H1 (cell line): Measurements from ENCODE around the gene TC2N. TPM values are rescaled to one million over a fixed set of nuclear protein-coding genes. Genes with fewer than 3 reads are reported as not detected.

Source experiments
- BACH1 ChIP-seq: IDR thresholded peaks from 2 replicates; pipeline ENCODE4 v1.6.1; 2012; ENCODE audit warnings: low read length, improper control_type of control experiment
- CREB1 ChIP-seq: IDR thresholded peaks from 2 replicates; pipeline ENCODE4 v1.6.1; 2012; ENCODE audit warnings: inconsistent platforms
- GABPA ChIP-seq: IDR thresholded peaks from 2 replicates; pipeline ENCODE4 v1.6.1; 2011; ENCODE audit warnings: mild to moderate bottlenecking, low read length, moderate library complexity, borderline replicate concordance; ENCODE audit not compliant: insufficient read depth
- JUN ChIP-seq: IDR thresholded peaks from 2 replicates; pipeline ENCODE4 v1.6.1; 2011; ENCODE audit warnings: low read depth, mild to moderate bottlenecking, improper control_type of control experiment, low read length
- NANOG ChIP-seq: IDR thresholded peaks from 2 replicates; pipeline ENCODE4 v1.6.1; 2011; ENCODE audit warnings: low read length, low read depth, mild to moderate bottlenecking, inconsistent platforms; ENCODE audit not compliant: insufficient read depth, poor library complexity, severe bottlenecking
- SP4 ChIP-seq: IDR thresholded peaks from 2 replicates; pipeline ENCODE4 v1.6.1; 2012; ENCODE audit warnings: low read length, inconsistent platforms
- TBP ChIP-seq: IDR thresholded peaks from 2 replicates; pipeline ENCODE4 v1.6.1; 2011; ENCODE audit warnings: low read depth, low read length, improper control_type of control experiment
- YY1 ChIP-seq: IDR thresholded peaks from 2 replicates; pipeline ENCODE4 v1.6.1; 2011; ENCODE audit warnings: low read depth, mild to moderate bottlenecking, low read length
- polyA plus RNA-seq, 7 experiments: library from polyadenylated mRNA; depleted of rRNA in 3 of 7; stranded (reverse) in 5 of 7; unstranded in 2 of 7; fragments of >200 nt in 5 of 7; fragments of 200-250 nt in 2 of 7; gene quantifications; 1 replicate in 5 of 7; 2 replicates in 1 of 7; 4 replicates in 1 of 7; pipeline versions ENCODE4 v1.2.1 to v1.2.3, GENCODE V29; 2011 to 2013; ENCODE audit warnings: missing spikeins in 2 of 7, mixed read lengths in 2 of 7
- total RNA-seq: library from RNA; stranded (reverse); fragmentation: NEBNext Ultra II Directional; extraction: Animal tissue kit (Norgen Biotek cat#: 25700); gene quantifications from 2 replicates; pipeline ENCODE4 v1.2.1, GENCODE V29; 2021
- TF ChIP-seq, protein P1 (sequence below): fragments of 300-600 bp; sonication (generic); IDR thresholded peaks from 2 replicates; pipeline ENCODE4 v1.7.1; 2012; ENCODE audit warnings: low read length, moderate library complexity, mild to moderate bottlenecking, inconsistent platforms; ENCODE audit not compliant: insufficient replicate concordance
- TF ChIP-seq, protein P2 (sequence below), 3 experiments: IDR thresholded peaks; 1 replicate in 2 of 3; 2 replicates in 1 of 3; pipeline versions ENCODE4 v1.5.1 to v1.6.1; 2011; ENCODE audit warnings: low read length in 3 of 3, mild to moderate bottlenecking in 3 of 3, inconsistent platforms in 2 of 3, low read depth in 1 of 3, moderate library complexity in 1 of 3; ENCODE audit not compliant: insufficient read depth in 1 of 3; ENCODE audit errors: control extremely low read depth in 1 of 3

TC2N gene
- total and polyA plus RNA-seq, 2 of the 8 experiments (the other 6 are each of a cell fraction or from before 2014, with no cell fraction given): 9.7 to 36.2 TPM

DNA sequence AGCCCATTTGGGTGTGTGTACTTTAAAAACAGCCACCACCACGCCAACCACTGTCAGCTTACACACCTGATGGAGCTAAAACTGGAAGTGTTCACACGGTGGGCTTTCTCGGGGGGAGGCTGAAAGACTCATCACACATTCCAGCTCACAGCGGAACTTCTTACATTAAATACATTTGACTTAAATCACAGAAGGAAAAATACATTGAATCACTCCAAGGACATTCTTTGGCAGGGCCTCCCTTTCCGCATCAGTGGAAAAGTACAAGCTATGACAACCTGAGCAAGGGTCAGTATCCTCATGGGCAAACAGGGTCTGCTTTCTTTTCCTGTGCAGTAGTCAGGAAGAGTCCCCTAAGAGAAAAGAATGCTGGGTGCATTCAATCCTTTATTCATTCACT lies 31.0 kb upstream of the TC2N start (continued):
- TF ChIP-seq, protein P1, sequence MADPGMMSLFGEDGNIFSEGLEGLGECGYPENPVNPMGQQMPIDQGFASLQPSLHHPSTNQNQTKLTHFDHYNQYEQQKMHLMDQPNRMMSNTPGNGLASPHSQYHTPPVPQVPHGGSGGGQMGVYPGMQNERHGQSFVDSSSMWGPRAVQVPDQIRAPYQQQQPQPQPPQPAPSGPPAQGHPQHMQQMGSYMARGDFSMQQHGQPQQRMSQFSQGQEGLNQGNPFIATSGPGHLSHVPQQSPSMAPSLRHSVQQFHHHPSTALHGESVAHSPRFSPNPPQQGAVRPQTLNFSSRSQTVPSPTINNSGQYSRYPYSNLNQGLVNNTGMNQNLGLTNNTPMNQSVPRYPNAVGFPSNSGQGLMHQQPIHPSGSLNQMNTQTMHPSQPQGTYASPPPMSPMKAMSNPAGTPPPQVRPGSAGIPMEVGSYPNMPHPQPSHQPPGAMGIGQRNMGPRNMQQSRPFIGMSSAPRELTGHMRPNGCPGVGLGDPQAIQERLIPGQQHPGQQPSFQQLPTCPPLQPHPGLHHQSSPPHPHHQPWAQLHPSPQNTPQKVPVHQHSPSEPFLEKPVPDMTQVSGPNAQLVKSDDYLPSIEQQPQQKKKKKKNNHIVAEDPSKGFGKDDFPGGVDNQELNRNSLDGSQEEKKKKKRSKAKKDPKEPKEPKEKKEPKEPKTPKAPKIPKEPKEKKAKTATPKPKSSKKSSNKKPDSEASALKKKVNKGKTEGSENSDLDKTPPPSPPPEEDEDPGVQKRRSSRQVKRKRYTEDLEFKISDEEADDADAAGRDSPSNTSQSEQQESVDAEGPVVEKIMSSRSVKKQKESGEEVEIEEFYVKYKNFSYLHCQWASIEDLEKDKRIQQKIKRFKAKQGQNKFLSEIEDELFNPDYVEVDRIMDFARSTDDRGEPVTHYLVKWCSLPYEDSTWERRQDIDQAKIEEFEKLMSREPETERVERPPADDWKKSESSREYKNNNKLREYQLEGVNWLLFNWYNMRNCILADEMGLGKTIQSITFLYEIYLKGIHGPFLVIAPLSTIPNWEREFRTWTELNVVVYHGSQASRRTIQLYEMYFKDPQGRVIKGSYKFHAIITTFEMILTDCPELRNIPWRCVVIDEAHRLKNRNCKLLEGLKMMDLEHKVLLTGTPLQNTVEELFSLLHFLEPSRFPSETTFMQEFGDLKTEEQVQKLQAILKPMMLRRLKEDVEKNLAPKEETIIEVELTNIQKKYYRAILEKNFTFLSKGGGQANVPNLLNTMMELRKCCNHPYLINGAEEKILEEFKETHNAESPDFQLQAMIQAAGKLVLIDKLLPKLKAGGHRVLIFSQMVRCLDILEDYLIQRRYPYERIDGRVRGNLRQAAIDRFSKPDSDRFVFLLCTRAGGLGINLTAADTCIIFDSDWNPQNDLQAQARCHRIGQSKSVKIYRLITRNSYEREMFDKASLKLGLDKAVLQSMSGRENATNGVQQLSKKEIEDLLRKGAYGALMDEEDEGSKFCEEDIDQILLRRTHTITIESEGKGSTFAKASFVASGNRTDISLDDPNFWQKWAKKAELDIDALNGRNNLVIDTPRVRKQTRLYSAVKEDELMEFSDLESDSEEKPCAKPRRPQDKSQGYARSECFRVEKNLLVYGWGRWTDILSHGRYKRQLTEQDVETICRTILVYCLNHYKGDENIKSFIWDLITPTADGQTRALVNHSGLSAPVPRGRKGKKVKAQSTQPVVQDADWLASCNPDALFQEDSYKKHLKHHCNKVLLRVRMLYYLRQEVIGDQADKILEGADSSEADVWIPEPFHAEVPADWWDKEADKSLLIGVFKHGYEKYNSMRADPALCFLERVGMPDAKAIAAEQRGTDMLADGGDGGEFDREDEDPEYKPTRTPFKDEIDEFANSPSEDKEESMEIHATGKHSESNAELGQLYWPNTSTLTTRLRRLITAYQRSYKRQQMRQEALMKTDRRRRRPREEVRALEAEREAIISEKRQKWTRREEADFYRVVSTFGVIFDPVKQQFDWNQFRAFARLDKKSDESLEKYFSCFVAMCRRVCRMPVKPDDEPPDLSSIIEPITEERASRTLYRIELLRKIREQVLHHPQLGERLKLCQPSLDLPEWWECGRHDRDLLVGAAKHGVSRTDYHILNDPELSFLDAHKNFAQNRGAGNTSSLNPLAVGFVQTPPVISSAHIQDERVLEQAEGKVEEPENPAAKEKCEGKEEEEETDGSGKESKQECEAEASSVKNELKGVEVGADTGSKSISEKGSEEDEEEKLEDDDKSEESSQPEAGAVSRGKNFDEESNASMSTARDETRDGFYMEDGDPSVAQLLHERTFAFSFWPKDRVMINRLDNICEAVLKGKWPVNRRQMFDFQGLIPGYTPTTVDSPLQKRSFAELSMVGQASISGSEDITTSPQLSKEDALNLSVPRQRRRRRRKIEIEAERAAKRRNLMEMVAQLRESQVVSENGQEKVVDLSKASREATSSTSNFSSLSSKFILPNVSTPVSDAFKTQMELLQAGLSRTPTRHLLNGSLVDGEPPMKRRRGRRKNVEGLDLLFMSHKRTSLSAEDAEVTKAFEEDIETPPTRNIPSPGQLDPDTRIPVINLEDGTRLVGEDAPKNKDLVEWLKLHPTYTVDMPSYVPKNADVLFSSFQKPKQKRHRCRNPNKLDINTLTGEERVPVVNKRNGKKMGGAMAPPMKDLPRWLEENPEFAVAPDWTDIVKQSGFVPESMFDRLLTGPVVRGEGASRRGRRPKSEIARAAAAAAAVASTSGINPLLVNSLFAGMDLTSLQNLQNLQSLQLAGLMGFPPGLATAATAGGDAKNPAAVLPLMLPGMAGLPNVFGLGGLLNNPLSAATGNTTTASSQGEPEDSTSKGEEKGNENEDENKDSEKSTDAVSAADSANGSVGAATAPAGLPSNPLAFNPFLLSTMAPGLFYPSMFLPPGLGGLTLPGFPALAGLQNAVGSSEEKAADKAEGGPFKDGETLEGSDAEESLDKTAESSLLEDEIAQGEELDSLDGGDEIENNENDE: no peak
- TF ChIP-seq CREB1: no peak
- no peak for TF ChIP-seq BACH1
- TF ChIP-seq GABPA: no peak
- TF ChIP-seq, protein P2, sequence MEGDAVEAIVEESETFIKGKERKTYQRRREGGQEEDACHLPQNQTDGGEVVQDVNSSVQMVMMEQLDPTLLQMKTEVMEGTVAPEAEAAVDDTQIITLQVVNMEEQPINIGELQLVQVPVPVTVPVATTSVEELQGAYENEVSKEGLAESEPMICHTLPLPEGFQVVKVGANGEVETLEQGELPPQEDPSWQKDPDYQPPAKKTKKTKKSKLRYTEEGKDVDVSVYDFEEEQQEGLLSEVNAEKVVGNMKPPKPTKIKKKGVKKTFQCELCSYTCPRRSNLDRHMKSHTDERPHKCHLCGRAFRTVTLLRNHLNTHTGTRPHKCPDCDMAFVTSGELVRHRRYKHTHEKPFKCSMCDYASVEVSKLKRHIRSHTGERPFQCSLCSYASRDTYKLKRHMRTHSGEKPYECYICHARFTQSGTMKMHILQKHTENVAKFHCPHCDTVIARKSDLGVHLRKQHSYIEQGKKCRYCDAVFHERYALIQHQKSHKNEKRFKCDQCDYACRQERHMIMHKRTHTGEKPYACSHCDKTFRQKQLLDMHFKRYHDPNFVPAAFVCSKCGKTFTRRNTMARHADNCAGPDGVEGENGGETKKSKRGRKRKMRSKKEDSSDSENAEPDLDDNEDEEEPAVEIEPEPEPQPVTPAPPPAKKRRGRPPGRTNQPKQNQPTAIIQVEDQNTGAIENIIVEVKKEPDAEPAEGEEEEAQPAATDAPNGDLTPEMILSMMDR (IDR thresholded peaks at IDR 0.05; ENCODE audit: control extremely low read depth in 1 of 3, insufficient read depth in 1 of 3, low read depth in 1 of 3, low read length in 3 of 3): no peak
- no peak for TF ChIP-seq TBP
- TF ChIP-seq SP4: no peak
- TF ChIP-seq YY1: no peak
- no peak for TF ChIP-seq NANOG
- TF ChIP-seq JUN: no peak
